Epithelial cell of esophagus (primary cell): ENCODE data around the gene FASTKD1.

ENCODE experiments used
- DNase-seq: peaks from one replicate; pipeline ENCODE4 v3.0.0; 2010; ENCODE audit warnings: low read depth
- H3K4me3 ChIP-seq: 2 replicates; pipeline ENCODE4 v1.5.1; 2011; ENCODE audit warnings: mild to moderate bottlenecking, low read length, control low read depth
- CTCF ChIP-seq: IDR thresholded peaks from 2 replicates; pipeline ENCODE4 v1.5.1; 2011; ENCODE audit warnings: low read depth, mild to moderate bottlenecking, low read length, control low read depth, inconsistent platforms; ENCODE audit not compliant: insufficient read depth; ENCODE audit errors: missing control alignments

Gene FASTKD1

GRCh38 chr2:169513094-169513493 lies 60.6 kb downstream of the FASTKD1 start:
- DNase-seq: no peak
- TF ChIP-seq CTCF: no peak
- no peak overlapping the region for H3K4me3 ChIP-seq

GRCh38 chr2:169512525-169512924 lies 61.1 kb downstream of the FASTKD1 start:
- no peak for TF ChIP-seq CTCF
- H3K4me3 ChIP-seq: no peak overlapping the region
- no peak for DNase-seq

GRCh38 chr2:169511818-169512217 lies 61.8 kb downstream of the FASTKD1 start:
- TF ChIP-seq CTCF: no peak
- no peak for DNase-seq
- H3K4me3 ChIP-seq: no peak overlapping the region

DNA sequence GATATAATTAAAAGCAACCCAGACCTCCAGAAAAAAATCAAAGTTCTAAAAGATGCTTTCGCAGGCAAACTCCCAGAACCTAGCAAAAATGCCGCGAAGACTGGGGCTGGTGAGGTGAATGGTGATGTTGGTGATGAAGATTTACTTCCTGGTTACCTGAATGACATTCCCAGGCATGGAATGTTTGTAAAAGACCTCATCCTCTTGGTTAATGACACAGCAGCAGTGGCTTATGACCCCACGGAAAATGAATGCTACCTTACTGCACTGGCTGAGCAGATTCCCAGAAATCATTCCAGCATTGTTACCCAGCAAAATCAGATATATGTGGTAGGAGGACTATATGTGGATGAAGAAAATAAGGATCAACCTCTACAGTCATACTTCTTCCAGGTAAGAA lies 63.2 kb downstream of the FASTKD1 start:
- no peak overlapping the region for H3K4me3 ChIP-seq
- peak; percentile 6 for DNase-seq
- TF ChIP-seq CTCF: no peak

GRCh38 chr2:169509955-169510354 lies 63.7 kb downstream of the FASTKD1 start:
- TF ChIP-seq CTCF: no peak
- H3K4me3 ChIP-seq: no peak overlapping the region

GRCh38 chr2:169509298-169509885 lies 64.3 kb downstream of the FASTKD1 start, which contains the start of gene KLHL41:
Gene KLHL41, plus strand, starts transcription at chr2:169509702. Its CDS starts 77 bp downstream, at chr2:169509779.
- peak; percentile 63 for DNase-seq
- no peak within 1 kb of the TSS for H3K4me3 ChIP-seq
- TF ChIP-seq CTCF: no peak

More at GRCh38 chr2:169509955-169510354, 63.7 kb downstream of the FASTKD1 start:
- no peak for DNase-seq

DNA sequence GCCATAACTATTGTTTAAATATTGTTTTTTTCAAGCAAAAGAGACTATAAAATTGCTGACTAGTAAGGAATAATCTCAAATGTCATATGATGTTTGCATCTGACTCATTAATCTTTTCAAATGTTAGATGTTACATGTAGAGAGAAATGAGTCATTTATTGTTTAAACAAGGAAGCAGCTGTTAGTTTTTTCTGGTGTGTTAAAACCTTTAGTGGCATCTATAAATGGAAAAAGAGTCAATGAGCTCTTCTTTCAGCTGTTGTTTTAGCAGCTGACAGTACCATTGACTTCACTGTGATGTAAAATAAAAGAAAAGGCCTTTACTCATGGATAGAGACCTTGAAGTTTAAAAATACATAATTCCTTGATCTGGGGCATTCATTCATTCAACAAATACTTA lies 66.0 kb downstream of the FASTKD1 start:
- DNase-seq: peak; percentile 75
- no peak overlapping the region for H3K4me3 ChIP-seq
- no peak for TF ChIP-seq CTCF
